ENCODE measurements around the gene MARS1.

Gene MARS1

DNA sequence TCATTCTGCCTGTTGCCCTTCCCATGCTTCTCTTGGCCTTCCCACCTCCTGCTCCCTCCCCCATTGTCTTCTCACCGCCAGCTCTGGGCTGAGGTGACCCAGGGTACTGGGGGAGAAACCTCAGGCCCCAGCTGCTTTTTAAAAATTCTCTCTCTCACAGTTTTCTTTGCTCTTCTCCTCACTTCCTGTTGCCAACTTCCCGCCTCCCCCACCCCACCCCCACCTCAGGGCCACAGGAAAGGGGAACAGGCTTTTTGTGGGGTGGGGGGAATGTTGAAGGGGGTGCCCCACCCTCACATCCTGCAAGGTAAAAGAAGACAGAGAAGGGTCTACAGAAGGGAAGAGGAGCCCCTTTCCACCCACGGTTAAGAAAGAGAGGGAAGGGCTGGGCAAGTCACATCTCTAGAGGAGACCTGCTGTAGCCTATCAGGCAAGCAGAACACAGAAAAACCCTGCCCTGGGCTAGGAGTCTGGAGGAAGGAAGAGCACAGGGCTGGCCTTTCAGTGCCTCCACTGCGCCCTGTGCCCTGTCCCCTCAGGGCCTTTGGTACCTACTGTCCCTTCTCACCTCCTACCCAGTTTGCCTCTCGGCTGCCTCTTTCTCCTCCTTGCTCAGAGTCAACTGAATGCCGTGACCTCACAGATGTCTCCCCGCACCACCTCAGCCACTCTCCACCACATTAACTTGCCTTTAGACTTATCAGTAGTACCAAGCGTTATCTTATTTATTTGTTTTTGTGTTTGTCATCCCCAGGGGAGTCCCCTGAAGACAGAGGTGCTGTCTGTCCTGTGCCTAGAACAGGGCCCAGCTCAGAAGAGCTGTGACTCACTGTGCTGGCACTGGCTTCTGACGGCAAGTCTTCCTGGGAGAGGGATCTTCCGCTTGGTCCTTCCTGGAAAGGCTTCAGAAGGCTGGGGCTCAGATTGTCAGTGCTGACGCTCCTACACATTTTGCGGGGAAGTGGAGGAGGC lies 9.9 kb upstream of the MARS1 start:
- Histone ChIP-seq H3K9ac (ENCODE audit: low read depth in 1 of 2, low read length in 2 of 2) (peak overlapping the region; percentile 45 to 48), H3K4me1 (ENCODE audit: control insufficient read depth in 1 of 2, insufficient read depth in 2 of 2, low read length in 2 of 2) (peaks cover 25 to 39% of the 10 kb centered on the region in 2 donors), H3K27ac (ENCODE audit: low read depth, low read length) (peak overlapping the region; percentile 60), H3K27me3 (ENCODE audit: control insufficient read depth in 1 of 2, insufficient read depth in 2 of 2, low read length in 2 of 2) (peaks cover 10 to 35% of the 10 kb centered on the region in 2 donors), H3K36me3 (ENCODE audit: control insufficient read depth in 1 of 2, insufficient read depth in 2 of 2, low read length in 2 of 2) (peaks cover 0 to 8% of the 10 kb centered on the region in 2 donors), H3K9me3 (ENCODE audit: control insufficient read depth in 1 of 2, low read length in 2 of 2) (no peaks in the 10 kb centered on the region), H3K4me3 (ENCODE audit: low read depth in 1 of 2, low read length in 2 of 2) (peak overlapping the region; percentile 66 to 72)

DNA sequence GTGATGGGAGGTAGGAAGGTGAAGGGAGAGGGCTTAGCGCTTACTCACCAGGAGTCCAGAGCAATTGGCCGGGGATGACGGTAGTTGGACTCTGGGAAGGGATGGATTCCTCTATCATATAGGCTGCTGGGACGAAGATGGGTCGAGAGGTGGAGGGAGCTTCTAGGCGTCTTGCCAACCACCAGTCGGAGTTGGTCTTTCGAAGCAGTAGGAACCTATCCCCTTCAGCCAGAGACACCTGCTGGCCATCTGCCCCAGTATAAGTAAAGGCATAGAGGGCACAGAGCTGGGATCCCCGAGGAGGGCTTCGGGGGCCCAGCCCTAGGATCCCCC lies 8.9 kb upstream of the MARS1 start:
- peaks cover 10 to 34% of the 10 kb centered on the region in 2 donors for H3K27me3 ChIP-seq (ENCODE audit: control insufficient read depth in 1 of 2, insufficient read depth in 2 of 2, low read length in 2 of 2)
- peak overlapping the region; percentile 45 to 48 for H3K9ac ChIP-seq (ENCODE audit: low read depth in 1 of 2, low read length in 2 of 2)

GRCh38 chr12:57479376-57480115 lies 8.3 kb upstream of the MARS1 start, which contains the start of gene ARHGAP9:
Gene ARHGAP9 (minus strand): TSS chr12:57479866. CDS start chr12:57479406, 460 bp downstream.
- peaks cover 20 to 31% of the 10 kb centered on the region in 2 donors for H3K4me1 ChIP-seq (ENCODE audit: control insufficient read depth in 1 of 2, insufficient read depth in 2 of 2, low read length in 2 of 2)
- peaks cover 0 to 4% of the 10 kb centered on the region in 2 donors for H3K36me3 ChIP-seq (ENCODE audit: control insufficient read depth in 1 of 2, insufficient read depth in 2 of 2, low read length in 2 of 2)
- H3K27ac ChIP-seq (ENCODE audit: low read depth, low read length), result peak within 1 kb of the TSS; percentile 60
- no peaks in the 10 kb centered on the region for H3K9me3 ChIP-seq (ENCODE audit: control insufficient read depth in 1 of 2, low read length in 2 of 2)
- H3K4me3 ChIP-seq (ENCODE audit: low read depth in 1 of 2, low read length in 2 of 2), result peak within 1 kb of the TSS; percentile 41 to 54
- H3K27me3 ChIP-seq (ENCODE audit: control insufficient read depth in 1 of 2, insufficient read depth in 2 of 2, low read length in 2 of 2), result peaks cover 10 to 29% of the 10 kb centered on the region in 2 donors
- H3K9ac ChIP-seq (ENCODE audit: low read depth in 1 of 2, low read length in 2 of 2), result peak within 1 kb of the TSS; percentile 45 to 48

More for the DNA sequence above, 8.9 kb upstream of the MARS1 start:
- peaks cover 0 to 8% of the 10 kb centered on the region in 2 donors for H3K36me3 ChIP-seq (ENCODE audit: control insufficient read depth in 1 of 2, insufficient read depth in 2 of 2, low read length in 2 of 2)
- peak overlapping the region; percentile 41 to 54 for H3K4me3 ChIP-seq (ENCODE audit: low read depth in 1 of 2, low read length in 2 of 2)
- no peaks in the 10 kb centered on the region for H3K9me3 ChIP-seq (ENCODE audit: control insufficient read depth in 1 of 2, low read length in 2 of 2)
- peaks cover 25 to 36% of the 10 kb centered on the region in 2 donors for H3K4me1 ChIP-seq (ENCODE audit: control insufficient read depth in 1 of 2, insufficient read depth in 2 of 2, low read length in 2 of 2)
- peak overlapping the region; percentile 60 for H3K27ac ChIP-seq (ENCODE audit: low read depth, low read length)

DNA sequence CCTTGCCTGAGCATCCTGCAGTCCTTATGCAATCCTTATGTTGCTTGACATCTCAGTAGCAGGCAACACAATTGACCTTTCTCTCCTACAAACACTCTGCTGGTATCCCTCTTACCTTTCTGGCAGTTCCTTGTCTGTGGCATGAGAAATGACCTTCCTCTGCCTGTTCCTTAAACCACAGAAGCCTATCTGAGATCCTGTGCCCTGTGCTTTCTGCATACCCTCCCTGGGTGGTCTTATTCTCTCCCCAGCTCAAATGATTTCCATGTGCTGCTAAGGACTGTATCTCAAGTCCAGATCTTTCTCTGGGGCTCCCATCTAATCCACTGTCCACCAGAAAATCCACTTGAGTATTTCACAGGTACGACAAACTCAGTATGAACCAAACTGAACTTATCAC lies 6.2 kb upstream of the MARS1 start:
- Histone ChIP-seq H3K27me3 (ENCODE audit: control insufficient read depth in 1 of 2, insufficient read depth in 2 of 2, low read length in 2 of 2) (peaks cover 7 to 10% of the 10 kb centered on the region in 2 donors), H3K9me3 (ENCODE audit: control insufficient read depth in 1 of 2, low read length in 2 of 2) (no peaks in the 10 kb centered on the region), H3K4me3 (ENCODE audit: low read depth in 1 of 2, low read length in 2 of 2) (no peak overlapping the region), H3K36me3 (ENCODE audit: control insufficient read depth in 1 of 2, insufficient read depth in 2 of 2, low read length in 2 of 2) (no peaks in the 10 kb centered on the region), H3K27ac (ENCODE audit: low read depth, low read length) (no peak overlapping the region), H3K4me1 (ENCODE audit: control insufficient read depth in 1 of 2, insufficient read depth in 2 of 2, low read length in 2 of 2) (peaks cover 0 to 12% of the 10 kb centered on the region in 2 donors), H3K9ac (ENCODE audit: low read depth in 1 of 2, low read length in 2 of 2) (no peak overlapping the region)

- H3K4me3 ChIP-seq (ENCODE audit: low read depth in 1 of 2, low read length in 2 of 2), result no peak overlapping the region
- peaks cover 5 to 7% of the 10 kb centered on the region in 2 donors for H3K27me3 ChIP-seq (ENCODE audit: control insufficient read depth in 1 of 2, insufficient read depth in 2 of 2, low read length in 2 of 2)
- H3K27ac ChIP-seq (ENCODE audit: low read depth, low read length), result no peak overlapping the region
- H3K9me3 ChIP-seq (ENCODE audit: control insufficient read depth in 1 of 2, low read length in 2 of 2), result no peaks in the 10 kb centered on the region
- no peak overlapping the region for H3K9ac ChIP-seq (ENCODE audit: low read depth in 1 of 2, low read length in 2 of 2)
- H3K36me3 ChIP-seq (ENCODE audit: control insufficient read depth in 1 of 2, insufficient read depth in 2 of 2, low read length in 2 of 2), result no peaks in the 10 kb centered on the region
- H3K4me1 ChIP-seq (ENCODE audit: control insufficient read depth in 1 of 2, insufficient read depth in 2 of 2, low read length in 2 of 2), result peaks cover under 1 to 13% of the 10 kb centered on the region in 2 donors
These were observed 4.4 kb upstream of the MARS1 start for GRCh38 chr12:57483466-57483865.

- Histone ChIP-seq H3K4me3 (ENCODE audit: low read depth in 1 of 2, low read length in 2 of 2) (no peak overlapping the region), H3K9ac (ENCODE audit: low read depth in 1 of 2, low read length in 2 of 2) (no peak overlapping the region), H3K4me1 (ENCODE audit: control insufficient read depth in 1 of 2, insufficient read depth in 2 of 2, low read length in 2 of 2) (peaks cover 10 to 11% of the 10 kb centered on the region in 2 donors), H3K27ac (ENCODE audit: low read depth, low read length) (no peak overlapping the region), H3K27me3 (ENCODE audit: control insufficient read depth in 1 of 2, insufficient read depth in 2 of 2, low read length in 2 of 2) (peaks cover 0 to 3% of the 10 kb centered on the region in 2 donors), H3K36me3 (ENCODE audit: control insufficient read depth in 1 of 2, insufficient read depth in 2 of 2, low read length in 2 of 2) (peaks cover 9 to 16% of the 10 kb centered on the region in 2 donors), H3K9me3 (ENCODE audit: control insufficient read depth in 1 of 2, low read length in 2 of 2) (no peaks in the 10 kb centered on the region)
These were observed 2.2 kb upstream of the MARS1 start for GRCh38 chr12:57485695-57486094.

- Histone ChIP-seq H3K4me3 (ENCODE audit: low read depth in 1 of 2, low read length in 2 of 2) (peak overlapping the region; percentile 91 to 97), H3K9ac (ENCODE audit: low read depth in 1 of 2, low read length in 2 of 2) (no peak overlapping the region), H3K27me3 (ENCODE audit: control insufficient read depth in 1 of 2, insufficient read depth in 2 of 2, low read length in 2 of 2) (no peaks in the 10 kb centered on the region), H3K4me1 (ENCODE audit: control insufficient read depth in 1 of 2, insufficient read depth in 2 of 2, low read length in 2 of 2) (peaks cover 10 to 11% of the 10 kb centered on the region in 2 donors), H3K9me3 (ENCODE audit: control insufficient read depth in 1 of 2, low read length in 2 of 2) (no peaks in the 10 kb centered on the region), H3K27ac (ENCODE audit: low read depth, low read length) (no peak overlapping the region), H3K36me3 (ENCODE audit: control insufficient read depth in 1 of 2, insufficient read depth in 2 of 2, low read length in 2 of 2) (peaks cover 15 to 29% of the 10 kb centered on the region in 2 donors)
These were observed 742 bp upstream of the MARS1 start for GRCh38 chr12:57487055-57487596.

DNA sequence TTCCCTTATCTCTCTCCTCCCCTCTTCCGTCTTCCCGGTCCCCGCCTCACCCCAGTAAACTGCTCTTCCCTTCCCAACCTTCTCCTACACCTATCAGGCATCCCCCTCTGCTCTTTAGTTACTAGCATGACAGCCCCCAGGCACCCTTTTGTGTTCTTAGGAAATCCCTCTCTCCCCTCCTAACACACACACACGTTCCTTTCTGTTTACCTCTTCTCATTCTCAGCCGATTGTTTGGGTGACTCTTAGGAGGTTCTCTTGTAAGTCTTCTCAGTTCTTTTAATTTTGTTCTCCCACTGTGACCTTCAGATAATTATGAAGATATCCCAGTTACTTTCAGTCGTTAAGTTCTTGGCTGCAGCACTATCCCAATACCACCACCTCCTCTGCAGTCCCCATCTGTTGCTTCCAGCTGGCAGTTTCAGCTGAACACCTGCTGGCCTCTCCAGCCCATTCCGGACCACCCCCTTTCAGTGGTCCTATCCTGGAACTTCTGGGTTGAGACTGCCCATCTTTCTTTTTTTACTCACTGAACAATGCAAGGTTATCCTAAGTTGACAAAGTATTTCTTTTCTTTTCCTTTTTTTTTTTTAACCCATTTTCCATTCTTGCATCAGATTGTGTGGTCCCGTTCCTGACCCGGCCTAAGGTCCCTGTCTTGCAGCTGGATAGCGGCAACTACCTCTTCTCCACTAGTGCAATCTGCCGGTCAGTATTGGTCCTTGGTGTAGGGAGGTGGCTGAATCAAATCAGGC lies 711 bp downstream of the MARS1 start:
- Histone ChIP-seq H3K27me3 (ENCODE audit: control insufficient read depth in 1 of 2, insufficient read depth in 2 of 2, low read length in 2 of 2) (no peaks in the 10 kb centered on the region), H3K4me3 (ENCODE audit: low read depth in 1 of 2, low read length in 2 of 2) (peak overlapping the region; percentile 91 to 97), H3K4me1 (ENCODE audit: control insufficient read depth in 1 of 2, insufficient read depth in 2 of 2, low read length in 2 of 2) (peaks cover 10 to 11% of the 10 kb centered on the region in 2 donors), H3K9ac (ENCODE audit: low read depth in 1 of 2, low read length in 2 of 2) (peak overlapping the region; percentile 84 to 88), H3K36me3 (ENCODE audit: control insufficient read depth in 1 of 2, insufficient read depth in 2 of 2, low read length in 2 of 2) (peaks cover 19 to 35% of the 10 kb centered on the region in 2 donors), H3K27ac (ENCODE audit: low read depth, low read length) (no peak overlapping the region), H3K9me3 (ENCODE audit: control insufficient read depth in 1 of 2, low read length in 2 of 2) (no peaks in the 10 kb centered on the region)

GRCh38 chr12:57489157-57489641 lies 1.3 kb downstream of the MARS1 start:
- peak overlapping the region; percentile 91 to 97 for H3K4me3 ChIP-seq (ENCODE audit: low read depth in 1 of 2, low read length in 2 of 2)
- no peaks in the 10 kb centered on the region for H3K27me3 ChIP-seq (ENCODE audit: control insufficient read depth in 1 of 2, insufficient read depth in 2 of 2, low read length in 2 of 2)
- peaks cover 10 to 11% of the 10 kb centered on the region in 2 donors for H3K4me1 ChIP-seq (ENCODE audit: control insufficient read depth in 1 of 2, insufficient read depth in 2 of 2, low read length in 2 of 2)
- H3K36me3 ChIP-seq (ENCODE audit: control insufficient read depth in 1 of 2, insufficient read depth in 2 of 2, low read length in 2 of 2), result peaks cover 19 to 35% of the 10 kb centered on the region in 2 donors
- peak overlapping the region in 1 of 2 donors; percentile 88 for H3K9ac ChIP-seq (ENCODE audit: low read depth in 1 of 2, low read length in 2 of 2)
- H3K9me3 ChIP-seq (ENCODE audit: control insufficient read depth in 1 of 2, low read length in 2 of 2), result no peaks in the 10 kb centered on the region
- no peak overlapping the region for H3K27ac ChIP-seq (ENCODE audit: low read depth, low read length)
